Measurements from ENCODE around the gene EPS8L1. TPM values are rescaled to one million over a fixed set of nuclear protein-coding genes. Genes with fewer than 3 reads are reported as not detected.

Gene EPS8L1
- total RNA-seq, 1 donor, result 2.2 TPM

- TF ChIP-seq, protein P1, sequence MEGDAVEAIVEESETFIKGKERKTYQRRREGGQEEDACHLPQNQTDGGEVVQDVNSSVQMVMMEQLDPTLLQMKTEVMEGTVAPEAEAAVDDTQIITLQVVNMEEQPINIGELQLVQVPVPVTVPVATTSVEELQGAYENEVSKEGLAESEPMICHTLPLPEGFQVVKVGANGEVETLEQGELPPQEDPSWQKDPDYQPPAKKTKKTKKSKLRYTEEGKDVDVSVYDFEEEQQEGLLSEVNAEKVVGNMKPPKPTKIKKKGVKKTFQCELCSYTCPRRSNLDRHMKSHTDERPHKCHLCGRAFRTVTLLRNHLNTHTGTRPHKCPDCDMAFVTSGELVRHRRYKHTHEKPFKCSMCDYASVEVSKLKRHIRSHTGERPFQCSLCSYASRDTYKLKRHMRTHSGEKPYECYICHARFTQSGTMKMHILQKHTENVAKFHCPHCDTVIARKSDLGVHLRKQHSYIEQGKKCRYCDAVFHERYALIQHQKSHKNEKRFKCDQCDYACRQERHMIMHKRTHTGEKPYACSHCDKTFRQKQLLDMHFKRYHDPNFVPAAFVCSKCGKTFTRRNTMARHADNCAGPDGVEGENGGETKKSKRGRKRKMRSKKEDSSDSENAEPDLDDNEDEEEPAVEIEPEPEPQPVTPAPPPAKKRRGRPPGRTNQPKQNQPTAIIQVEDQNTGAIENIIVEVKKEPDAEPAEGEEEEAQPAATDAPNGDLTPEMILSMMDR (IDR thresholded peaks at IDR 0.05; ENCODE audit: insufficient read depth, low read depth, low read length), result no peak
- H3K4me3 ChIP-seq (ENCODE audit: low read depth, low read length), result no peak overlapping the region
- DNase-seq (ENCODE audit: low read depth), result no peak
Observed at GRCh38 chr19:55066107-55066709, 9.5 kb upstream of the EPS8L1 start.

DNA sequence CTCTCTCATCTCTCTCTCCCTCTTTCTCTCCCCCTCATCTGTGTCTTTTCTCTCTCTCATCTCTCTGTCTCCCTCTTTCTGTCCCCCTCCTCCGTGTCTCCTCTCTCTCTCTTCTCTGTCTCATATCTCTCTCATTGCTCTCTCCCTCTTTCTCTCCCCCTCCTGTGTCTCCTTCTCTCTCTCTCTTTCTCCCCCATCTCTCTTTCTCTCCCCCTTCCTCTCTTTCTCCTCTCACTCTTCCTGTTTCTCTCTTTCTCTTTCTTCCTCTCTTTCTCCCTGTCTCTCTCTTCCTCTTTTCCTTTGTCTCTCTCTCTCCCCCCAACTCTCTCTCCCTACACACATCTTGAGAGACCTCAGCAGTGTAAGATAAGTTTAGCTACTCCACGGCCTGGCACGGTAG is 7.8 kb upstream of the EPS8L1 start:
- DNase-seq (ENCODE audit: low read depth), result no peak
- TF ChIP-seq, protein P1 (IDR thresholded peaks at IDR 0.05; ENCODE audit: insufficient read depth, low read depth, low read length), result no peak
- no peak overlapping the region for H3K4me3 ChIP-seq (ENCODE audit: low read depth, low read length)

GRCh38 chr19:55068950-55069864 is 6.5 kb upstream of the EPS8L1 start:
- TF ChIP-seq, protein P1 (IDR thresholded peaks at IDR 0.05; ENCODE audit: insufficient read depth, low read depth, low read length), result no peak
- DNase-seq (ENCODE audit: low read depth), result no peak
- no peak overlapping the region for H3K4me3 ChIP-seq (ENCODE audit: low read depth, low read length)

- no peak overlapping the region for H3K4me3 ChIP-seq (ENCODE audit: low read depth, low read length)
- no peak for DNase-seq (ENCODE audit: low read depth)
- TF ChIP-seq, protein P1 (IDR thresholded peaks at IDR 0.05; ENCODE audit: insufficient read depth, low read depth, low read length), result no peak
Observed at GRCh38 chr19:55069865-55070197, 5.8 kb upstream of the EPS8L1 start.

DNA sequence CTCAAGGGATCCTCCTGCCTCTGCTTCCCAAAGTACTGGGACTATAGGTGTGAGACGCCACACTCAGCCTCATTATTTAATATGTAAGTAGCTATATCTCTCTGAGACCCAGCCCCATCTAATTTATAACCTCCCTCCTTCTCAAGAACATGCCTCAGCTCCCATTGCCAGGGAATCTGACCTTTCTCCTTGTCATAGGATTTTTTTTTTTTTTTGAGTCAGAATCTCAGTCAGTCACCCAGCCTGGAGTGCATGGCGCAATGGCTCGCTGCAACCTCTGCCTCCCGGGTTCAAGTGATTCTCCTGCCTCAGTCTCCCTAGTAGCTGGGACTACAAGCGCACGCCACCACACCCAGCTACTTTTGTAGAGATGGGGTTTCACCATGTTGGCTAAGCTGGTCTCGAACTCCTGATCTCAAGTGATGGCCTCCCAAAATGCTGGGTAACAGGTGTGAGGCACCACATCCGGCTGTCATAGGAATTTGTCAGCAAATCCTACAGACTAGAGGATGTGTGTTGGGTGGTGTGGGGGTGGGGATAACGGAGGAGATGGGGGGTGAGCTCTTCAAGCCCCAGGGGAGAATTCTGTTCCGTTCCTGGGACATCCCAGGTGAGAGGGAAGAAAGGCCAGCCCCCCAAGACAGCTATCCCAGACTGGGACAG is 5.1 kb upstream of the EPS8L1 start:
- H3K4me3 ChIP-seq (ENCODE audit: low read depth, low read length), result no peak overlapping the region
- DNase-seq (ENCODE audit: low read depth), result no peak
- TF ChIP-seq, protein P1 (IDR thresholded peaks at IDR 0.05; ENCODE audit: insufficient read depth, low read depth, low read length), result no peak

DNA sequence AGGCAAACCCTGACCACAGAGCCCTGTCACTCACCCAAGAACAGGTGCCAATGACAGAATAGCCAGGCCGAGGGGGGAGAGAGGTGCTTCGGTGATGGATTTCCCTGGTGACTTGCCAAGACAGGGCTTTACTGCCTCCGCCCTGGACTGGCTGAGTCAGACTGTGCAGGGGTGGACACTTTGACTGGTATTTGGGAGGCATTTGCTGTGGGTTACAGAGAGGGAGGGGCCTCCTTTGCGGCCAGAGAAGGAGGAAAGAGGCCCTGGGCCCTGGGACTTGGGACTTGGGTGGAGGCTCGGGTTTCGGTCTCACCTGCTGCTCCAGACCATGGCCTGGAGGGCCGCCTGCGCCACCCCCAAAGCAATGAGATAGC is 4.6 kb upstream of the EPS8L1 start:
- no peak overlapping the region for H3K4me3 ChIP-seq (ENCODE audit: low read depth, low read length)
- peak; percentile 26 for DNase-seq (ENCODE audit: low read depth)
- TF ChIP-seq, protein P1 (IDR thresholded peaks at IDR 0.05; ENCODE audit: insufficient read depth, low read depth, low read length), result no peak
